Activated T-helper 1 cell treated with anti-CD3 and anti-CD28 coated beads, Interleukin-2, amount 50 U/mL, for 16 hours (primary cell): ENCODE data around the gene ZFHX3.

ENCODE experiments used
- DNase-seq, 2 donors: peaks; one replicate each; pipeline ENCODE4 v3.0.0-alpha.2; 2020; ENCODE audit warnings: low read depth in 1 of 2, low spot score in 1 of 2

Gene ZFHX3

GRCh38 chr16:72936408-72936807 is 111.5 kb downstream of the ZFHX3 start:
- DNase-seq, result no peak

- no peak for DNase-seq
Measured at GRCh38 chr16:72935896-72936295, 112.0 kb downstream of the ZFHX3 start.

GRCh38 chr16:72934636-72935403 is 113.1 kb downstream of the ZFHX3 start:
- DNase-seq, result no peak

GRCh38 chr16:72932677-72933335 is 115.1 kb downstream of the ZFHX3 start:
- no peak for DNase-seq

- DNase-seq, result no peak
Measured at GRCh38 chr16:72932050-72932449, 115.9 kb downstream of the ZFHX3 start.

- no peak for DNase-seq
Measured at GRCh38 chr16:72930396-72930795, 117.5 kb downstream of the ZFHX3 start.

GRCh38 chr16:72928090-72928981 is 119.6 kb downstream of the ZFHX3 start:
- no peak for DNase-seq

GRCh38 chr16:72927199-72928089 is 120.5 kb downstream of the ZFHX3 start:
- DNase-seq, result no peak

GRCh38 chr16:72926177-72927070 is 121.5 kb downstream of the ZFHX3 start:
- no peak for DNase-seq

- DNase-seq, result no peak
Measured at GRCh38 chr16:72925631-72925979, 122.3 kb downstream of the ZFHX3 start.

GRCh38 chr16:72924927-72925630 is 122.8 kb downstream of the ZFHX3 start:
- DNase-seq, result no peak

- DNase-seq, result no peak
Measured at GRCh38 chr16:72924537-72924926, 123.4 kb downstream of the ZFHX3 start.

GRCh38 chr16:72923757-72924156 is 124.2 kb downstream of the ZFHX3 start:
- DNase-seq, result no peak

- DNase-seq, result no peak
Measured at GRCh38 chr16:72922714-72923113, 125.2 kb downstream of the ZFHX3 start.

GRCh38 chr16:72921620-72922019 is 126.3 kb downstream of the ZFHX3 start:
- DNase-seq, result no peak

GRCh38 chr16:72921106-72921505 is 126.8 kb downstream of the ZFHX3 start:
- DNase-seq, result no peak

GRCh38 chr16:72917051-72917450 is 130.9 kb downstream of the ZFHX3 start:
- DNase-seq, result no peak

- DNase-seq, result no peak
Measured at GRCh38 chr16:72915331-72915730, 132.6 kb downstream of the ZFHX3 start.

GRCh38 chr16:72913551-72913950 is 134.4 kb downstream of the ZFHX3 start:
- no peak for DNase-seq
